GM12873 (cell line): ENCODE data around the gene OSBPL5.

Experiments used
- CTCF ChIP-seq: IDR thresholded peaks from 2 replicates; pipeline ENCODE4 v1.5.1; 2012; ENCODE audit warnings: low read depth, mild to moderate bottlenecking, moderate library complexity, low read length, control low read depth; ENCODE audit not compliant: insufficient read depth; ENCODE audit errors: missing control alignments

Gene OSBPL5

GRCh38 chr11:3190600-3190999 lies 25.5 kb upstream of the OSBPL5 start:
- TF ChIP-seq CTCF = no peak

- no peak for TF ChIP-seq CTCF
These were observed 24.9 kb upstream of the OSBPL5 start for GRCh38 chr11:3189886-3190583.

GRCh38 chr11:3189196-3189843 lies 24.2 kb upstream of the OSBPL5 start:
- TF ChIP-seq CTCF = no peak

GRCh38 chr11:3188496-3189195 lies 23.5 kb upstream of the OSBPL5 start:
- no peak for TF ChIP-seq CTCF

- no peak for TF ChIP-seq CTCF
These were observed 21.2 kb upstream of the OSBPL5 start for GRCh38 chr11:3186166-3186953.

GRCh38 chr11:3184732-3185347 lies 19.7 kb upstream of the OSBPL5 start:
- no peak for TF ChIP-seq CTCF
